GM11168 (cell line): ENCODE results near the gene FSIP2.
"Not testable (repeated sequence)": the region's sequence is repeated elsewhere in the genome, so short reads cannot be mapped to it uniquely, and the experiment has no call there.

Experiments
- in situ Hi-C: fragments of 300-500 bp; cut with MboI; formaldehyde crosslinking; loops from one replicate; pipeline ENCODE4 v1.12.0; 2022; ENCODE audit warnings: low sequenced_read_pairs; ENCODE audit not compliant: unreplicated experiment

The FSIP2 gene

DNA sequence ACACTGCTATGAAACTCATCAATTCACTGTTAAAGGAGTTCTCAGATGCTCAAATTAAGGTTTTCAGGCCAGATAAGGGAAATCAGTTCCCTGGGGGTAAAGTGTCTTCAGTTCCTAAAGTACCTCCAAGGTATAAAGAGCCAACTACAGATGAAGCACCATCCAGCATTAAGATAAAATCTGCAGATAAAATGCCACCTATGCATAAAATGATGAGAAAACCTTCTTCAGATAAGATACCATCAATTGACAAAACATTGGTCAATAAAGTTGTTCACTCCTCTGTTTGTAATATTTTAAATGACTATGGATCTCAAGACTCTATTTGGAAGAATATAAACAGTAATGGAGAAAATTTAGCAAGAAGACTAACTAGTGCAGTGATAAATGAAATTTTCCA, 68.2 kb downstream of the FSIP2 start:
- in situ Hi-C loops: no loop called here

DNA sequence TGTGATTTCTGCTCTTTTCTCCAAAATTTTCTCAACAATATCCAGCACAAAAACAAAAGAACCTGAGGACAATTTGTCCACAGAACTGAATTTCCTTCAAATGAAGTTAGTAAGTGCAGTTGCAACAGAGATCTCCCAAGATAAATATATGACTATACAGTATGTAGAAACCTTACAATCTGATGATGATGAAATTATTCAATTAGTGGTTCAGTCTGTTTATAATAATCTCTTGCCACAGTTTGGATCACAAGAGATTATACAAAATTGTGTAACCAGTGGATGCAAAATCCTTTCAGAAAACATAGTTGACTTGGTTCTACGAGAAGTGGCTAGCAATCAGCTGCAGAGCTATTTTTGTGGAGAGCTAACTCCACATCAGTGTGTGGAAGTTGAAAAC, 68.7 kb downstream of the FSIP2 start:
- in situ Hi-C loops: no loop called here

DNA sequence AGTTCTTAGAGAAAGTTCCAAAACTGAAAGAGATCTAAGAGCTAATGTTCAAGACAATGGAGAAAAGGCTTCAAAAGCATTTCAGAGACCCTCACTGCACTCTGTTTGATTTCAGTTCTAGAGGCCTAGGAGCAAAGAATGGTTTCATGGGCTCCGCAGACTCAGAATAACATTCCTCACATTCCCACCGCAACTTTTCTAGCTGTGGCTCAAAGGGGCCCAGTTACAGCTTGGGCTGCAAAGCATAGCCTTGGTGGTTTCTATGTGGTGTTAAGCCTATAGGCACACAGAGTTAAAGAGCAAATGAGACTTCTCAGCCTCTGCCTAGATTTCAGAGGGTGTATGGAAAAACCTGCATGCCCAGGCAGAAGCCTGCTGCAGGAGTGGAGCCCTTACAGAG, 73.0 kb downstream of the FSIP2 start:
- in situ Hi-C loops: no loop called here

DNA sequence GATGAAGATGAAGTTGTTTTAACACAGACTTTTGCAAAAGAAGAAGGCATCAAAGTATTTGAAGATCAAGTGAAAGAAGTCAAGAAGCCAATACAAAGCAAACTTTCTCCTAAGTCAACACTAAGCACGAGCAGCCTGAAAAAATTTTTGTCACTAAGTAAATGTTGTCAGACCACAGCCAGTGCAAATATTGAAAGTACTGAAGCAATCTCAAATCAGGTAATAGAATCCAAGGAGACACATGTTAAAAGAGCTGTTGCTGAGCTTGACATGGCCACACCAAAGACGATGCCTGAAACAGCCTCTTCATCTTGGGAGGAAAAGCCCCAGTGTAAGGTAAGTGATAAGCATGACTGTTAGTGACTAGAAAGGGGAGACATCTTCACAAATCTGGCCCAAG, 75.1 kb downstream of the FSIP2 start:
- in situ Hi-C loops: no loop called here

GRCh38 chr2:185817991-185818390, 79.4 kb downstream of the FSIP2 start:
- in situ Hi-C loops: no loop called here

GRCh38 chr2:185821467-185821866, 82.9 kb downstream of the FSIP2 start:
- in situ Hi-C loops: no loop called here

DNA sequence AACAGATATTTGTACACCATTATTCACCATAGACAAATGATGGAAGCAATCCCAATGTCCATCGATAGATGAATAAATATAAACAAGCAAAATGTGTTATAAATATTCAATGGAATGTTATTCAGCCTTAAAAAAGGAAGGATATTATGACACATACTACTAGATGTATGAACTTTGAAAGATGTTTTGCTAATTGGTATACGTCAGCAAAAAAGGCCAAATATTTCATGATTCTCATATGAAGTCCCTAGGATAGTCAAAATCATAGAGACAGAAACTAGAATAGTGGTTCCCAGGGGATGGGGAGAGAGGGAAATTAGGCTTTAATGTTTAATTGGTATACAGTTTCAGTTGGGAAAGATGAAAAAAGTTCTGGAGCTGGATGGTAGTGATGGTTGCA, 85.2 kb downstream of the FSIP2 start:
- in situ Hi-C loops: no loop called here

DNA sequence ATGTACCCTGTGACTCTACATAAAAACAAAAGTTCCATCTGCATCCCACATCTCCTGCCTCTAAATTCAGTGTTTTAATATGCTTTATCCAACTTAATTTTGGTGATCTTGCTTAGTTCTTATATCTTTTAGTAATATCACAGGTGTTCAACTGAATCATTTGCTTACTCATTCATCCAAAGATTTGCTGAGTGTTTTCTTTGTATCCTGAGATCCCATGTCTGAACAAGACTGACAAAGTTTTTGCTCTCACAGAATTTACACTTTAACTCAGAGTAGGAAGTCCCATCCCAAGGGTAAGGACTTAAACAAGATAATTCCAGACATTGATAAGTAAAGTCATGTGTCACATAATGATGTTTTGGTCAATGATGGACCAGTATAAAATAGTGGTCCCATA, 87.0 kb downstream of the FSIP2 start:
- in situ Hi-C loops: no loop called here

DNA sequence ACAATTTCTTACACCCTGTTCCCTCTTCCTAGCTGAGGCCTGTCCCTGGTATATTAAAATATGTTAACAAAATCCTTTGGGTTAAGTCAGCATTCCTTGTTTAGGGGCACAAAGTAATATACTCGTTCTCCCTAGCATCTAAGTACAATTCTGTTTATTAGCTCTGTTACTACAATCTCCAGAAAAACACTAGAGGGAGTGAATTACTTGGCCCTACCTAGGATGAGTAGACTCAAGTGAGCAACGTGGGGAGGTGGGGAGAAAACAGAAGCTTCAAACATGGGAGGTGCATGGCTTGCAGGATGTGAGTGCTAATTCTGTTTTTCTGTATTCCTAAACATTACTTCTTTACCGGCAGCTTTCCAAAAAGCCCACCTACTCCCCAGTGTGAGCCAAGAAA, 89.7 kb downstream of the FSIP2 start:
- in situ Hi-C loops: no loop called here

GRCh38 chr2:185833864-185834263, 95.3 kb downstream of the FSIP2 start:
- in situ Hi-C loops: no loop called here

DNA sequence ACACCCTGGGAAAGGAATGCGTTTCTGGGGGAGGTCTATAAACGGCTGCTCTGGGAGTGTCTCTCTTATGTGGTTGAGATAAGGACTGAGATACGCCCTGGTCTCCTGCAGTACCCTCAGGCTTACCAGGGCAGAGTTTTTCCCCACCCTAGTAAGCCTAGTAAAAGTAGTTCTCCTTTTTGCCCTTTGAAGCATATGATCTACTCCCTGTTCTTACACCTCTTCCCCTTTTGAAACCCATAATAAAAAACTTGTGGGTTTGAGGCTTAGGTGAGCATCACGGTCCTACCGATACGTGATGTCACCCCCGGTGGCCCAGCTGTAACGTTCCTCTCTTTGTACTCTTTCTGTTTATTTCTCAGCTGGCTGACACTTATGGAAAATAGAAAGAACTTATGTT, 97.4 kb downstream of the FSIP2 start:
- in situ Hi-C loops: no loop called here

DNA sequence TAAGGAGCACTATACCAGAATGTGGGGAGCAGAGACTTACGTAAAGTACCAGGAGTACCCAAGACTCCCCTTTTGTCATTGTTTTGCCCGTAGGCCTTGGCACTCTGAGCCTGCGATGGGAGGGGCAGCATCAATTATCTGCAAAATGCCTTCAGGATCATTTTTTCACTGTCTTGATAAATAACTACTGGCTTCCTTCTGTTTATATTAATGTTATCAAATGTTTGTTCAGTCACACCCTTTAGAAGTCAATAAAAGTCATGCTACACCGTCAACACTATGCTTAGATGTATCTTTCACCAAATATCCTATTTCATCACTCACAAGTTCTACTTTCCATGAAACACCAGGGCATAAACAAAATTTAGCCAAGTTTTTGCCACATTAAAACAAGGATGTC, 116.3 kb downstream of the FSIP2 start:
- in situ Hi-C loops: no loop called here

- in situ Hi-C loops: no loop called here
Observed at GRCh38 chr2:185857691-185858090, 119.1 kb downstream of the FSIP2 start.

DNA sequence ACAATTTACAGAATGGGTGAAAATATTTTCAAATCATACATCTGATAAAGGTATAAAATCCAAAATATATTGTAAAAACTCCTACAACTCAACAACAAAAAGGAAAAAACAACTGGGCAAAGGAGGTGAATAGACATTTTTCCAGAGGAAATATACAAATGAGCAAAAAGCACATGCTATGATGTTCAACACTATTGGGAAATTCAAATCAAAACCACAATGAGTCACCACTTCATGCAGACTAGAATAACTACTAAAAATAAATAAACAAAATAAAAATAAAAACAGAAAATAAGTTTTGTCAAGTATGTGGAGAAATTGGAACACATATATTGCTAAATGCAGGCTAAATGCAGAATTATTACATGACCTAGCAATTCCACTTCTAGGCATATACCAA, 120.9 kb downstream of the FSIP2 start:
- in situ Hi-C loops: no loop called here

DNA sequence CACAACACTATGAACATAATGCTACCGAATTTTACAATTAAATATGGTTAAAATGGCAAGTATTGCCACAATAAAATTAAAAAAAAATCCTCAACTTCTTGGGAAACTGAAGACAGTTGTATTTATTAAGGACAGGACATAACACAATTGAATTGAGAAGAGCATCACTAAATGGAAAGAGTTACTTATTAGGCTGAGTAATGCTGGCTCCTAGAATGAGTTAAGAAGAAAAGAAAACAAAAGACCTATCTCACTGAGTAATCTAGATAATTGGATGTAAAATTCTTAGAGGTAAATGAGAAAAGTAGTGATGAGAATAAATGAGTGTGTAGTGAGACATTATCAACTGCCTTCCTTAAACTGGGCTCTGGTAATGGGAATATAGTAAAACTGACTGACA, 121.7 kb downstream of the FSIP2 start:
- in situ Hi-C loops: no loop called here

DNA sequence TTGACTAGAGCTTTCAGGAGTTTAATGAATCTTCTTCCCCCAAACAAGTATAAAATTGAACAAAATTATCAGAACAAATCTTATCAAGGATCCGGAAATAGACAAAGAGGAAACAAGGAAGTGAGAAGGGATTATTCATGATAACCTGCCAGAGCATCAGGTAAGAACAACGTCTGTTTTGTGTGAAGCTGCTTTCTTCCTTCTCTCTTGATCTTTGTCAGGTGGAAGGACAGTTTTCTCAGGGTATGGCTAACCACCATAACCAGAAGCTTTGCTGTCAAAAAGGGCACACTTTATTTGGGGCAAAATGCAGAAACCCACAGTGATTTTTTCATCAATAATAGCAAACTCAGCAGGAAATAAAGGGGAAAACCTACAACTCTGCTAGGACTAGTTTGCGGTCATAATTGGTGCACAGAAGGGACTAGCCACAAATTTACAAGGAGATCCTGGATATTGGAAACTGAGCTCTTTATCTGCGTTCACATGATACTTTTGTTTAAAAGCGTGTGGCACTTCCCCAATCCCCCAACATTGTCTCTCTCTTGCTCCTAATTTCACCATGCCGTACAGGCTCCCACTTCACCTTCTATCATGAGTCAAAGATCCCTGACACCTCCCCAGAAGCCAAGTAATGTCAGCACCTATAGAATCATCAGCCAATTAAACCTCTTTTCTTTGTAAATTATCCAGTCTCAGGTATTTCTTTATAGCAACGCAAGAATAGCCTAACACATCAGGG, 124.2 kb downstream of the FSIP2 start:
- in situ Hi-C loops: no loop called here

DNA sequence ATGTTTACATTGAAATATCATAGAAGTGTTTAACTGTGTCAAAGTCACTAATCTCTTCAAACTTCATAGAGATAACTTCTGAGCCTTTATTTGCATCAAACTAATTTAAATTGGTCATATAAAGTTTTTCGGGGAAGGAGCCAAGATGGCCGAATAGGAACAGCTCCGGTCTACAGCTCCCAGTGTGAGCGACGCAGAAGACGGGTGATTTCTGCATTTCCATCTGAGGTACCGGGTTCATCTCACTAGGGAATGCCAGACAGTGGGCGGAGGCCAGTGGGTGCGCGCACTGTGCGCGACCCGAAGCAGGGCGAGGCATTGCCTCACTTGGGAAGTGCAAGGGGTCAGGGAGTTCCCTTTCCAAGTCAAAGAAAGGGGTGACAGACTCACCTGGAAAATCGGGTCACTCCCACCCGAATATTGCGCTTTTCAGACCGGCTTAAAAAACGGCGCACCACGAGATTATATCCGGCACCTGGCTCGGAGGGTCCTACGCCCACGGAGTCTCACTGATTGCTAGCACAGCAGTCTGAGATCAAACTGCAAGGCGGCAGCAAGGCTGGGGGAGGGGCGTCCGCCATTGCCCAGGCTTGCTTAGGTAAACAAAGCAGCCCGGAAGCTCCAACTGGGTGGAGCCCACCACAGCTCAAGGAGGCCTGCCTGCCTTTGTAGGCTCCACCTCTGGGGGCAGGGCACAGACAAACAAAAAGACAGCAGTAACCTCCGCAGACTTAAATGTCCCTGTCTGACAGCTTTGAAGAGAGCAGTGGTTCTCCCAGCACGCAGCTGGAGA, 126.1 kb downstream of the FSIP2 start:
- in situ Hi-C loops: not testable (repeated sequence)

DNA sequence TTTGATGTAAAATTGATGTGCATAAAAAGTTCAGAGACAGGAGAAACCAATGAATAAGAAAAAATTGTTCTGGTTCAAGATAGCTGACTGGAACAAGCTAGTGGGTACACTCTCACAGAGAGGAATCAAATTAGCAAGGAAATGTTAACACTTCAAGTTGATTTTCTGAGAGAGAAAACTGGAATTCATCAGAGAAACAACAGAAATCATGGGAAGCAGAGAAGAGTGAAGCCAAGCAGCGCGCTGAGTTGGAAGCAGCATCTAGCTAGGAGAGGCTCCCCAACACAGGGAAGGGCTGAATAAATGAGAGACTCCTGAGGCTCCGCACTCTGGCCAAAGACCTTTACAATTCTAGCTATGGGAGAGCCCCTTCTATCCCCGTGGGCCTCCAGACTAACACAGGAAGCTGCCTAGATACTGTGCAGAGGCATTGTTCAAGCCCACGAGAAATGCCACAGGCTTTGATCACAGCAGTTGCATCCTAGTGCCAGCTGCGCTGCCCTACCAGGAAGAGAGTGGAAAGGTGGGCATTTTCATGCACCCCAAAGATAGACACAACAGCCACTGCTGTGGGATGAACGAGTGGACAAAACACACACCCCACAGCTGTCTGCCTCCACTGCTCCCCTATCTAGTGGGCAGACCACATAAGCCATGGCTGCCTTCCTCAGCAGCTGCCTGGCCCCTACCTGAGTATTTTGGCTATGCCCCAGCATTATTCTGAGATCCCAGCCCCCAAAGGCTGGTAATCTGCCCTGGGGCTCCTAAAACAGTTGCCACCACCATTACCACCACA, 136.7 kb downstream of the FSIP2 start:
- in situ Hi-C loops: no loop called here

- in situ Hi-C loops: no loop called here
Observed at GRCh38 chr2:185876234-185876633, 137.6 kb downstream of the FSIP2 start.

- in situ Hi-C loops: no loop called here
Observed at GRCh38 chr2:185880396-185880795, 141.8 kb downstream of the FSIP2 start.
